ENCODE results near the gene PDE6A. TPM values are rescaled to one million over a fixed set of nuclear protein-coding genes. Genes with fewer than 3 reads are reported as not detected.

PDE6A gene
- total and polyA plus RNA-seq, 7 experiments from 2014 or later = 0.11 TPM; not detected in 6

DNA sequence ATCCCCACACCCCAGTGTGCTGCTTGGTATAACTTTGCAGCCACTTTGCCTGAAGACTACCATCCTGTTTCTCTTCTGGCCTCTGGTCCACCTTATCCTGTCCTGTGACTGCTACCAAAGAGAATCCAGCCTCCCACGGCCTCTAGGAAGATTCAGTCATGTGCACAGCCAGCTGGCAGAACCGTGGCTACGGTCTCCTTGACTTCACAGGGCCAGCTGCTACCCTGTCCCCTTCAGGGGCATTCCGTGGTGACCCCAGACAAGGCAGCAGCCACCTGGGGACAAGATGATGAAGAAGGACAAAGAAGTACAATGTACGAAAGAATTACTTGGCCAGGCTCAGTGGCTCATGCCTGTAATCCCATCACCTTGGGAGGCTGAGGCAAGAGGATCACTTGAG lies 98.6 kb downstream of the PDE6A start:
- Mint-ChIP-seq H3K36me3 (peaks cover 14 to 68% (median 30%) of the 10 kb centered on the region in 5 donors), H3K4me3 (no peak overlapping the region), H3K4me1 (peaks cover 0 to 3% (median 0%) of the 10 kb centered on the region in 7 donors), H3K9me3 (no peaks in the 10 kb centered on the region), H3K27ac (no peak overlapping the region), H3K27me3 (no peaks in the 10 kb centered on the region)
- ChIA-PET CTCF (no interaction called here), POLR2A (no interaction called here)
- ATAC-seq (no peak), DNase-seq (no peak)
- H3K36me3 ChIP-seq (ENCODE audit: control insufficient read depth in 2 of 3, insufficient read depth in 3 of 3, low read length in 3 of 3) = peaks cover 0 to 17% (median 0%) of the 10 kb centered on the region in 3 experiments
- intact Hi-C loops (cut with micrococcal nuclease) = no loop called here
- H3K9me3 ChIP-seq (ENCODE audit: control insufficient read depth in 2 of 3, low read length in 3 of 3) = no peaks in the 10 kb centered on the region
- H3K27ac ChIP-seq (ENCODE audit: low read depth, low read length) = no peak overlapping the region
- H3K4me3 ChIP-seq (ENCODE audit: low read length) = no peak overlapping the region
- no peaks in the 10 kb centered on the region for H3K4me1 ChIP-seq (ENCODE audit: control insufficient read depth in 2 of 2, insufficient read depth in 2 of 2, low read length in 2 of 2)
- no peaks in the 10 kb centered on the region for H3K27me3 ChIP-seq (ENCODE audit: control insufficient read depth in 2 of 2, insufficient read depth in 2 of 2, low read length in 2 of 2)

DNA sequence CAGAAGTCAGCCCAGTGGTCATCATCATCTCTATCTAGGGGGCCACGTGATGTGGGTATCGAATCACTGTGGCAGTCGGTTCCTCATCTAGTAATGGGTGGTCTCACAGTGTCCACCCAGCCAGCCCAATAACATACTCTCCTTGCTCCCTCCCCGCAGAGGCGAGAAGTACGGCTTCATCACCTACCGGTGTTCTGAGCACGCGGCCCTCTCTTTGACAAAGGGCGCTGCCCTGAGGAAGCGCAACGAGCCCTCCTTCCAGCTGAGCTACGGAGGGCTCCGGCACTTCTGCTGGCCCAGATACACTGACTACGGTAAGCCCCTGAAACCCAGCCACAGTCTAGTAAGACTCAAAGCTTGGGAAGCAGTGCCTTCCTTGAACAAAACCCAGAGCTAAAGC lies 99.0 kb downstream of the PDE6A start:
- H3K4me3 ChIP-seq (ENCODE audit: low read length) = no peak overlapping the region
- Mint-ChIP-seq H3K9me3 (no peaks in the 10 kb centered on the region), H3K36me3 (peaks cover 14 to 71% (median 30%) of the 10 kb centered on the region in 5 donors), H3K4me3 (no peak overlapping the region), H3K4me1 (peaks cover 0 to 3% (median 0%) of the 10 kb centered on the region in 7 donors), H3K27me3 (no peaks in the 10 kb centered on the region), H3K27ac (no peak overlapping the region)
- CTCF ChIA-PET = no interaction called here
- intact Hi-C loops (cut with micrococcal nuclease) = no loop called here
- H3K9me3 ChIP-seq (ENCODE audit: control insufficient read depth in 2 of 3, low read length in 3 of 3) = no peaks in the 10 kb centered on the region
- H3K27me3 ChIP-seq (ENCODE audit: control insufficient read depth in 2 of 2, insufficient read depth in 2 of 2, low read length in 2 of 2) = no peaks in the 10 kb centered on the region
- no peaks in the 10 kb centered on the region for H3K4me1 ChIP-seq (ENCODE audit: control insufficient read depth in 2 of 2, insufficient read depth in 2 of 2, low read length in 2 of 2)
- no peak for DNase-seq
- POLR2A ChIA-PET = no interaction called here
- no peak for ATAC-seq
- H3K27ac ChIP-seq (ENCODE audit: low read depth, low read length) = no peak overlapping the region
- H3K36me3 ChIP-seq (ENCODE audit: control insufficient read depth in 2 of 3, insufficient read depth in 3 of 3, low read length in 3 of 3) = peaks cover 0 to 17% (median 0%) of the 10 kb centered on the region in 3 experiments

DNA sequence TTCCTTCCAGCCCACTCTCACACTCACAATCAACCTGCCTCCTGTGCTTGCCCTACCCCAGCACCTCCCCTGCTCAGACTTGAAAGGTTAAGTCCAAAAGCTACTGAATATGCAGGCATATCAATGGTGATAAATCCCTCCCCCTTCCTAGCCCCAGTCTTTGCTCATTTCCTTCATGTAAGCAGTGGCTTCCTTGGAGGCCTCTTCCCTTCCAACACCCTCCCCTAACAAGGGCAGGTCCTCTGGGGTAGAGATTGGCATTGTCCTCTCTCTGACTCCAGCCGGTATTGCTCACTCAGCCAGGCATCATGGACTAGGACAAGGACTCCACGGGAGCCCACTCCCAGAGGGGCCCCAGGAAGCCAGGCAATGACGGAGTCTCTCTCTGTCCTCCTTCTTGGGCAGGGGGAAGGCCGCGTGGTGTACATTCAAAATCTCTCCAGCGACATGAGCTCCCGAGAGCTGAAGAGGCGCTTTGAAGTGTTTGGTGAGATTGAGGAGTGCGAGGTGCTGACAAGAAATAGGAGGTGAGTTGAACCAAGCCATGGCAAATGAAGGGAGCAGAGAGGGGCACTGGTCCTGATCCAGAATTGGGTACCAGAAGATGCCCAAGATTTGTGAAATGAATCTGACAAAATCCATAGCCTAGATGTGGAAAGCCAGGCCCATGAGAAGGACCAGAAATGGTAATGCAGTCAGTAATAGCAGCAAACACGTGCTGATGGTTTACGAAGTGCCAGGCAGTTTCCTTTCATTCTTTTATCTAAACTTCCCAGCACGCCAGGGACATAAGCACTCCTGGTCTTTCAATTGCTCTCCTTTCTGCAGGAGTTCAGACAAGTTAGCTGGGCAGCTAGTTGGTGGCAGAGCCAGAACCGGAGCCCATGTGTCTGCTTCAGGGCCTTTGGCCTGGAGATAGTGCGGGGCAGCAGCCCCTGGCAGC lies 102.5 kb downstream of the PDE6A start:
- intact Hi-C loops (cut with micrococcal nuclease) = no loop called here
- peaks cover 0 to 3% (median 0%) of the 10 kb centered on the region in 7 donors for H3K4me1 Mint-ChIP-seq
- no peaks in the 10 kb centered on the region for H3K9me3 Mint-ChIP-seq
- ATAC-seq (no peak), DNase-seq (no peak)
- H3K27me3 ChIP-seq (ENCODE audit: control insufficient read depth in 2 of 2, insufficient read depth in 2 of 2, low read length in 2 of 2) = no peaks in the 10 kb centered on the region
- no peaks in the 10 kb centered on the region for H3K4me1 ChIP-seq (ENCODE audit: control insufficient read depth in 2 of 2, insufficient read depth in 2 of 2, low read length in 2 of 2)
- no peak overlapping the region for H3K27ac ChIP-seq (ENCODE audit: low read depth, low read length)
- H3K9me3 ChIP-seq (ENCODE audit: control insufficient read depth in 2 of 3, low read length in 3 of 3) = no peaks in the 10 kb centered on the region
- ChIA-PET CTCF (no interaction called here), POLR2A (interaction anchor here (0.6 kb wide), 1 partner anchor 1470 kb away, joined by 3 read pairs; no protein-coding TSS in a partner anchor)
- H3K36me3 ChIP-seq (ENCODE audit: control insufficient read depth in 2 of 3, insufficient read depth in 3 of 3, low read length in 3 of 3) = peaks cover 0 to 17% (median 0%) of the 10 kb centered on the region in 3 experiments
- H3K4me3 ChIP-seq (ENCODE audit: low read length) = no peak overlapping the region
- no peak overlapping the region for H3K4me3 Mint-ChIP-seq
- peaks cover 9 to 48% (median 19%) of the 10 kb centered on the region in 5 donors for H3K36me3 Mint-ChIP-seq
- H3K27ac Mint-ChIP-seq = no peak overlapping the region
- H3K27me3 Mint-ChIP-seq = no peaks in the 10 kb centered on the region

- POLR2A ChIA-PET = no interaction called here
- Mint-ChIP-seq H3K4me3 (no peak overlapping the region), H3K27me3 (no peaks in the 10 kb centered on the region), H3K36me3 (peaks cover 5 to 34% (median 14%) of the 10 kb centered on the region in 5 donors), H3K27ac (peak overlapping the region in 1 of 9 donors; percentile 74), H3K4me1 (peaks cover 0 to 3% (median 0%) of the 10 kb centered on the region in 7 donors), H3K9me3 (no peaks in the 10 kb centered on the region)
- DNase-seq (no peak), ATAC-seq (no peak)
- no peaks in the 10 kb centered on the region for H3K9me3 ChIP-seq (ENCODE audit: control insufficient read depth in 2 of 3, low read length in 3 of 3)
- intact Hi-C loops (cut with micrococcal nuclease) = no loop called here
- CTCF ChIA-PET = no interaction called here
- H3K4me3 ChIP-seq (ENCODE audit: low read length) = no peak overlapping the region
- peaks cover 0 to 17% (median 0%) of the 10 kb centered on the region in 3 experiments for H3K36me3 ChIP-seq (ENCODE audit: control insufficient read depth in 2 of 3, insufficient read depth in 3 of 3, low read length in 3 of 3)
- no peaks in the 10 kb centered on the region for H3K4me1 ChIP-seq (ENCODE audit: control insufficient read depth in 2 of 2, insufficient read depth in 2 of 2, low read length in 2 of 2)
- no peak overlapping the region for H3K27ac ChIP-seq (ENCODE audit: low read depth, low read length)
- H3K27me3 ChIP-seq (ENCODE audit: control insufficient read depth in 2 of 2, insufficient read depth in 2 of 2, low read length in 2 of 2) = no peaks in the 10 kb centered on the region
These were observed 104.3 kb downstream of the PDE6A start for GRCh38 chr5:149840226-149840825.

DNA sequence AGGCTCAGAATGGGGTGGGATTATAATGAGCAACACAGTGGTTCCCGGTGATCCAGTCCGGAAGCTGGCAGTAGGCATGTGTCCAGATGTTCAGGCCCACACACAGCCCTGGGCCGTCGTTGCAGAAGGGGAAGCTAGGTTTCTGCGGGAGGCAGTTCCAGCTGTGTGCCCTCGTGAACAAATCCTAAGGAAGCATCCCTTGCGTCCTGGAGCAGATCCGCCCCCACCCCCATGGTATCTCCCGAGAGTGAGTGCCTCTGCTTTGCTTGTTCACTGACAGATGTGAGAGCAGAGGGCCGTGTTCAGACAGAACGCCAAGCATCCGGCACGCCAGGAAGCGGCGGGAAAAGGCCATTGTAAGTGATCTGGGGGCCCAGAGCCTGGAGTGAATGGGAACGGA lies 104.8 kb downstream of the PDE6A start:
- H3K36me3 Mint-ChIP-seq = peaks cover 2 to 28% (median 8%) of the 10 kb centered on the region in 5 donors
- ATAC-seq (no peak), DNase-seq (no peak)
- H3K4me3 Mint-ChIP-seq = no peak overlapping the region
- no peak overlapping the region for H3K27ac ChIP-seq (ENCODE audit: low read depth, low read length)
- ChIA-PET POLR2A (no interaction called here), CTCF (interaction anchor here (2.0 kb wide), 1 partner anchor 151 kb away, joined by 11 read pairs; no protein-coding TSS in a partner anchor)
- H3K4me1 ChIP-seq (ENCODE audit: control insufficient read depth in 2 of 2, insufficient read depth in 2 of 2, low read length in 2 of 2) = no peaks in the 10 kb centered on the region
- H3K27me3 ChIP-seq (ENCODE audit: control insufficient read depth in 2 of 2, insufficient read depth in 2 of 2, low read length in 2 of 2) = no peaks in the 10 kb centered on the region
- intact Hi-C loops (cut with micrococcal nuclease) = no loop called here
- no peak overlapping the region for H3K4me3 ChIP-seq (ENCODE audit: low read length)
- H3K36me3 ChIP-seq (ENCODE audit: control insufficient read depth in 2 of 3, insufficient read depth in 3 of 3, low read length in 3 of 3) = peaks cover 0 to 16% (median 0%) of the 10 kb centered on the region in 3 experiments
- H3K9me3 Mint-ChIP-seq = no peaks in the 10 kb centered on the region
- no peak overlapping the region for H3K27ac Mint-ChIP-seq
- H3K27me3 Mint-ChIP-seq = no peaks in the 10 kb centered on the region
- H3K4me1 Mint-ChIP-seq = no peaks in the 10 kb centered on the region
- H3K9me3 ChIP-seq (ENCODE audit: control insufficient read depth in 2 of 3, low read length in 3 of 3) = no peaks in the 10 kb centered on the region

DNA sequence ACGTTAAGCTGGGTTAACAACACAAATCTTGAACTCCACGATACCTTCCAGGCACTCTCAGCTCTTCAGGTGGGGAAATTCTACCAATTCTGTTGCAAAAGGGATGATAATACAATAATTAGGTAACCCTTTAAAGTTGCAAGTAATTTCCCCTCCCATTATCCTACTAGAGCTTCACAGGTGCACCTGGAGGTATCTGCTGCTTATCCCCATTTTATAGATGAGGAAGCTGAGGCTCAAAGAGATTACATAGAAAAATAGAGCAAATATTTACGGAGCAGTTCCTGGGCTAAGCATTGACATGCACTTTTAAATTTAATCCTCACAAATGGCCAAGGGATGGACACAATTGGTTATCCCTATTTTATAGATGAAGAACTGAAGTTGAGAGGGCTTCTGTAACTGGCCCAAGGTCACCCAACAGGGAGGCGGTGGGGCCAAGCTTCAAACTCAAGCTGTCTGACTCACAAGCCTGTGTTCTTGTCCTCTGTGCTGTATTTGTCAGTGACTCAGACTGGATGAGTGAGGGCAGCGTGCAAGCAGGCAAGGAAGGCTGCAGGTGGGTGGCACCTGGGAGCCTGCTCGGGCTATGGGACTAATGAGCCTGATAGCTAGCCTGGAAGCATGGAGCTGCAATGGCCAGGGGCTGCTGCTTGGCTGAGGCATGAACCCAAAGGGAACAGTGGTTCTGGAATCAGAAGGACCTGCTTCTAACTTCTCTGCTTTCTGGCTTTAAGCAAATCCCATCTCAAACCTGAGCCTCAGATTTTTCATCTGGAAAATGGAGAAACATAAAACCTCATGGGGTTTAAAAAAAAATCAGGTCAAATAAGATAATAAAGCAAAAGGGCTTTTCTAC lies 105.5 kb downstream of the PDE6A start:
- no peak for ATAC-seq
- Mint-ChIP-seq H3K27me3 (no peaks in the 10 kb centered on the region), H3K27ac (no peak overlapping the region), H3K9me3 (no peaks in the 10 kb centered on the region), H3K4me3 (no peak overlapping the region), H3K4me1 (peaks cover 0 to 3% (median 0%) of the 10 kb centered on the region in 7 donors), H3K36me3 (peaks cover 2 to 25% (median 8%) of the 10 kb centered on the region in 5 donors)
- Histone ChIP-seq H3K9me3 (ENCODE audit: control insufficient read depth in 2 of 3, low read length in 3 of 3) (no peaks in the 10 kb centered on the region), H3K4me1 (ENCODE audit: control insufficient read depth in 2 of 2, insufficient read depth in 2 of 2, low read length in 2 of 2) (no peaks in the 10 kb centered on the region), H3K27me3 (ENCODE audit: control insufficient read depth in 2 of 2, insufficient read depth in 2 of 2, low read length in 2 of 2) (no peaks in the 10 kb centered on the region), H3K36me3 (ENCODE audit: control insufficient read depth in 2 of 3, insufficient read depth in 3 of 3, low read length in 3 of 3) (peaks cover 0 to 12% (median 0%) of the 10 kb centered on the region in 3 experiments), H3K4me3 (ENCODE audit: low read length) (no peak overlapping the region), H3K27ac (ENCODE audit: low read depth, low read length) (no peak overlapping the region)
- CTCF ChIA-PET = interaction anchor here (0.8 to 2.0 kb wide), 4 partner anchors 10 to 203 kb away, joined by 3 to 11 read pairs (median 4); no protein-coding TSS in a partner anchor
- intact Hi-C loops (cut with micrococcal nuclease) = no loop called here
- no peak for DNase-seq
- POLR2A ChIA-PET = no interaction called here
